ENCODE measurements around the gene PHB1.
"Not testable (repeated sequence)": the region's sequence is repeated elsewhere in the genome, so short reads cannot be mapped to it uniquely, and the experiment has no call there.

Gene PHB1

GRCh38 chr17:49433000-49433694 lies 18.5 kb upstream of the PHB1 start:
- ATAC-seq: no peak
- Mint-ChIP-seq H3K9me3 (no peaks in the 10 kb centered on the region), H3K4me1 (no peaks in the 10 kb centered on the region)

GRCh38 chr17:49431743-49432142 lies 17.1 kb upstream of the PHB1 start:
- Mint-ChIP-seq H3K9me3 (no peaks in the 10 kb centered on the region), H3K4me3 (no peak overlapping the region), H3K27me3 (peaks cover 9% of the 10 kb centered on the region), H3K27ac (no peak overlapping the region), H3K4me1 (no peaks in the 10 kb centered on the region), H3K36me3 (ENCODE audit: low read depth) (no peaks in the 10 kb centered on the region)
- no peak for DNase-seq
- no peak for ATAC-seq

More at GRCh38 chr17:49433000-49433694, 18.5 kb upstream of the PHB1 start:
- H3K4me3 Mint-ChIP-seq: no peak overlapping the region
- no peak overlapping the region for H3K27ac Mint-ChIP-seq
- DNase-seq: no peak
- H3K27me3 Mint-ChIP-seq: peaks cover 12% of the 10 kb centered on the region
- H3K36me3 Mint-ChIP-seq (ENCODE audit: low read depth): no peaks in the 10 kb centered on the region

GRCh38 chr17:49425004-49425286 lies 10.3 kb upstream of the PHB1 start:
- Mint-ChIP-seq H3K4me3 (no peak overlapping the region), H3K4me1 (no peaks in the 10 kb centered on the region), H3K9me3 (peaks cover 5% of the 10 kb centered on the region), H3K27ac (no peak overlapping the region), H3K36me3 (ENCODE audit: low read depth) (peaks cover 2% of the 10 kb centered on the region), H3K27me3 (peaks cover 12% of the 10 kb centered on the region)
- ATAC-seq (no peak), DNase-seq (no peak)

- ATAC-seq; H3K9me3 Mint-ChIP-seq; H3K27ac Mint-ChIP-seq; H3K4me3 Mint-ChIP-seq; H3K4me1 Mint-ChIP-seq; H3K36me3 Mint-ChIP-seq (ENCODE audit: low read depth); DNase-seq: not testable (repeated sequence)
- H3K27me3 Mint-ChIP-seq: peaks cover 12% of the 10 kb centered on the region
These were observed 9.8 kb upstream of the PHB1 start for GRCh38 chr17:49424276-49425003.

- H3K27ac Mint-ChIP-seq: no peak overlapping the region
- peaks cover 2% of the 10 kb centered on the region for H3K36me3 Mint-ChIP-seq (ENCODE audit: low read depth)
- peaks cover 10% of the 10 kb centered on the region for H3K27me3 Mint-ChIP-seq
- H3K9me3 Mint-ChIP-seq: peaks cover 5% of the 10 kb centered on the region
- DNase-seq (no peak), ATAC-seq (no peak)
- no peak overlapping the region for H3K4me3 Mint-ChIP-seq
- no peaks in the 10 kb centered on the region for H3K4me1 Mint-ChIP-seq
These were observed 8.0 kb upstream of the PHB1 start for GRCh38 chr17:49422714-49423113.

GRCh38 chr17:49419761-49420160 lies 5.1 kb upstream of the PHB1 start:
- H3K36me3 Mint-ChIP-seq (ENCODE audit: low read depth); H3K4me3 Mint-ChIP-seq; H3K27me3 Mint-ChIP-seq; H3K9me3 Mint-ChIP-seq; H3K27ac Mint-ChIP-seq; ATAC-seq; H3K4me1 Mint-ChIP-seq; DNase-seq: not testable (repeated sequence)

- H3K4me1 Mint-ChIP-seq: peaks cover 13% of the 10 kb centered on the region
- not testable (repeated sequence) for H3K27me3 Mint-ChIP-seq; H3K27ac Mint-ChIP-seq; DNase-seq; H3K36me3 Mint-ChIP-seq (ENCODE audit: low read depth); ATAC-seq; H3K9me3 Mint-ChIP-seq; H3K4me3 Mint-ChIP-seq
These were observed 4.4 kb upstream of the PHB1 start for GRCh38 chr17:49418754-49419740.

GRCh38 chr17:49414271-49414621 lies 436 bp downstream of the PHB1 start:
- peak overlapping the region; percentile 98 for H3K4me3 Mint-ChIP-seq
- H3K27me3 Mint-ChIP-seq: no peaks in the 10 kb centered on the region
- H3K36me3 Mint-ChIP-seq (ENCODE audit: low read depth): peaks cover 32% of the 10 kb centered on the region
- H3K4me1 Mint-ChIP-seq: peaks cover 34% of the 10 kb centered on the region
- H3K9me3 Mint-ChIP-seq: no peaks in the 10 kb centered on the region
- H3K27ac Mint-ChIP-seq: peak overlapping the region; percentile 91
- DNase-seq: no peak
- no peak for ATAC-seq

- H3K27me3 Mint-ChIP-seq: no peaks in the 10 kb centered on the region
- no peak overlapping the region for H3K27ac Mint-ChIP-seq
- H3K4me3 Mint-ChIP-seq: peak overlapping the region; percentile 0
- no peak for ATAC-seq
- H3K9me3 Mint-ChIP-seq: no peaks in the 10 kb centered on the region
- peaks cover 66% of the 10 kb centered on the region for H3K4me1 Mint-ChIP-seq
- H3K36me3 Mint-ChIP-seq (ENCODE audit: low read depth): peaks cover 75% of the 10 kb centered on the region
- no peak for DNase-seq
These were observed 5.6 kb downstream of the PHB1 start for GRCh38 chr17:49409066-49409465.

GRCh38 chr17:49407981-49408501 lies 6.6 kb downstream of the PHB1 start:
- Mint-ChIP-seq H3K27me3 (no peaks in the 10 kb centered on the region), H3K4me3 (no peak overlapping the region), H3K36me3 (ENCODE audit: low read depth) (peaks cover 82% of the 10 kb centered on the region), H3K27ac (peak overlapping the region; percentile 35), H3K4me1 (peaks cover 67% of the 10 kb centered on the region), H3K9me3 (no peaks in the 10 kb centered on the region)
- DNase-seq (peak; percentile 89), ATAC-seq (peak; percentile 92)

- H3K4me1 Mint-ChIP-seq: peaks cover 59% of the 10 kb centered on the region
- no peaks in the 10 kb centered on the region for H3K9me3 Mint-ChIP-seq
- no peaks in the 10 kb centered on the region for H3K27me3 Mint-ChIP-seq
- no peak overlapping the region for H3K4me3 Mint-ChIP-seq
- peaks cover 79% of the 10 kb centered on the region for H3K36me3 Mint-ChIP-seq (ENCODE audit: low read depth)
- no peak for DNase-seq
- no peak overlapping the region for H3K27ac Mint-ChIP-seq
- ATAC-seq: no peak
These were observed 7.6 kb downstream of the PHB1 start for GRCh38 chr17:49407086-49407485.

GRCh38 chr17:49406421-49407061 lies 8.1 kb downstream of the PHB1 start:
- no peak overlapping the region for H3K4me3 Mint-ChIP-seq
- ATAC-seq (no peak), DNase-seq (no peak)
- peaks cover 73% of the 10 kb centered on the region for H3K36me3 Mint-ChIP-seq (ENCODE audit: low read depth)
- peaks cover 56% of the 10 kb centered on the region for H3K4me1 Mint-ChIP-seq
- H3K9me3 Mint-ChIP-seq: no peaks in the 10 kb centered on the region
- no peak overlapping the region for H3K27ac Mint-ChIP-seq
- H3K27me3 Mint-ChIP-seq: no peaks in the 10 kb centered on the region

GRCh38 chr17:49404906-49405305 lies 9.8 kb downstream of the PHB1 start:
- H3K36me3 Mint-ChIP-seq (ENCODE audit: low read depth): peaks cover 63% of the 10 kb centered on the region
- H3K27me3 Mint-ChIP-seq: no peaks in the 10 kb centered on the region
- no peaks in the 10 kb centered on the region for H3K9me3 Mint-ChIP-seq
- no peak overlapping the region for H3K27ac Mint-ChIP-seq
- ATAC-seq: no peak
- peaks cover 55% of the 10 kb centered on the region for H3K4me1 Mint-ChIP-seq
- DNase-seq: no peak
- H3K4me3 Mint-ChIP-seq: no peak overlapping the region

GRCh38 chr17:49404361-49404760 lies 10.3 kb downstream of the PHB1 start:
- ATAC-seq: no peak
- DNase-seq: no peak
- H3K36me3 Mint-ChIP-seq (ENCODE audit: low read depth): peaks cover 61% of the 10 kb centered on the region
- H3K9me3 Mint-ChIP-seq: no peaks in the 10 kb centered on the region
- no peak overlapping the region for H3K4me3 Mint-ChIP-seq
- H3K27me3 Mint-ChIP-seq: no peaks in the 10 kb centered on the region
- H3K27ac Mint-ChIP-seq: no peak overlapping the region
- H3K4me1 Mint-ChIP-seq: peaks cover 53% of the 10 kb centered on the region

Measured in activated naive CD8-positive, alpha-beta T cell treated with anti-CD3 and anti-CD28 coated beads, Interleukin-2, amount 50 U/mL, for 24 hours (primary cell).